Liver (tissue), 3 donors: ENCODE data around the gene SCLY.

ENCODE experiments used
- ATF3 ChIP-seq: IDR thresholded peaks from 2 replicates; pipeline ENCODE4 v1.6.1; 2016; ENCODE audit warnings: antibody characterized with exemption
- CTCF ChIP-seq: fragments of 150-350 bp; IDR thresholded peaks from 2 replicates; pipeline ENCODE4 v1.5.1; 2017; ENCODE audit warnings: improper control_type of control experiment, low read depth, low read length; ENCODE audit not compliant: missing input control
- EGR1 ChIP-seq, 2 donors: IDR thresholded peaks; 2 replicates each; pipeline ENCODE4 v1.6.1; 2016 to 2018; ENCODE audit warnings: antibody characterized with exemption in 2 of 2, low read depth in 2 of 2
- FOXA1 ChIP-seq: IDR thresholded peaks from 2 replicates; pipeline ENCODE4 v1.6.1; 2016; ENCODE audit warnings: antibody characterized with exemption
- HNF4A ChIP-seq, 2 donors: conservative IDR thresholded peaks; 2 replicates each; pipeline ENCODE4 v1.6.1; 2016; ENCODE audit warnings: antibody characterized with exemption in 2 of 2, mild to moderate bottlenecking in 2 of 2
- JUND ChIP-seq, 2 donors: IDR thresholded peaks; 2 replicates each; pipeline ENCODE4 v1.6.1; 2016; ENCODE audit warnings: antibody characterized with exemption in 2 of 2
- MAX ChIP-seq: IDR thresholded peaks from 2 replicates; pipeline ENCODE4 v1.6.1; 2016; ENCODE audit warnings: antibody characterized with exemption
- RAD21 ChIP-seq, 2 donors: IDR thresholded peaks; 2 replicates each; pipeline ENCODE4 v1.6.1; 2016; ENCODE audit warnings: antibody characterized with exemption in 2 of 2, mild to moderate bottlenecking in 2 of 2
- REST ChIP-seq: IDR thresholded peaks from 2 replicates; pipeline ENCODE4 v1.6.1; 2016; ENCODE audit warnings: antibody characterized with exemption, mild to moderate bottlenecking
- RXRA ChIP-seq, 2 donors: IDR thresholded peaks; 2 replicates each; pipeline ENCODE4 v1.6.1; 2017 to 2018; ENCODE audit warnings: antibody characterized with exemption in 2 of 2, mild to moderate bottlenecking in 1 of 2
- SP1 ChIP-seq: IDR thresholded peaks from 2 replicates; pipeline ENCODE4 v1.6.1; 2018; ENCODE audit warnings: antibody characterized with exemption, mild to moderate bottlenecking
- TAF1 ChIP-seq: conservative IDR thresholded peaks from 2 replicates; pipeline ENCODE4 v1.6.1; 2016; ENCODE audit warnings: antibody characterized with exemption, mild to moderate bottlenecking
- YY1 ChIP-seq: IDR thresholded peaks from 2 replicates; pipeline ENCODE4 v1.6.1; 2016; ENCODE audit warnings: antibody characterized with exemption, mild to moderate bottlenecking
- ZBTB33 ChIP-seq: IDR thresholded peaks from 2 replicates; pipeline ENCODE4 v1.6.1; 2016; ENCODE audit warnings: antibody characterized with exemption
- donor health status: healthy.
- donor health status: healthy.

GRCh38 chr2:238123218-238123971, 62.6 kb downstream of the SCLY start:
- TF ChIP-seq CTCF (no peak), REST (no peak), YY1 (no peak), JUND (IDR thresholded peaks at IDR 0.05) (no peak), FOXA1 (no peak), EGR1 (IDR thresholded peaks at IDR 0.05; ENCODE audit: low read depth in 2 of 2) (no peak), SP1 (no peak), RAD21 (IDR thresholded peaks at IDR 0.05) (no peak), ZBTB33 (no peak), ATF3 (no peak), MAX (no peak), RXRA (IDR thresholded peaks at IDR 0.05) (no peak), TAF1 (no peak), HNF4A (conservative IDR thresholded peaks at IDR 0.05) (no peak)
